H9 (cell line): Measurements from ENCODE around the gene RBMS3. TPM values are rescaled to one million over a fixed set of nuclear protein-coding genes. Genes with fewer than 3 reads are reported as not detected.

Experiments used
- DNase-seq: peaks from one replicate; pipeline ENCODE4 v3.0.0-alpha.2; 2017
- H2AFZ ChIP-seq: one replicate; pipeline ENCODE4 v1.6.1; 2013; ENCODE audit warnings: mild to moderate bottlenecking, low read length, control low read depth, moderate library complexity
- H2AK5ac ChIP-seq: 2 replicates; pipeline ENCODE4 v1.6.1; 2013; ENCODE audit warnings: low read length, control low read depth, mixed read lengths; ENCODE audit not compliant: insufficient read length
- H2BK120ac ChIP-seq: one replicate; pipeline ENCODE4 v1.6.1; 2013; ENCODE audit warnings: low read depth, mild to moderate bottlenecking, low read length, control low read depth, inconsistent platforms; ENCODE audit not compliant: poor library complexity, severe bottlenecking
- H2BK12ac ChIP-seq: 2 replicates; pipeline ENCODE4 v1.6.1; 2013; ENCODE audit warnings: low read length, control low read depth, mixed read lengths, low read depth; ENCODE audit not compliant: insufficient read length
- H2BK15ac ChIP-seq: 2 replicates; pipeline ENCODE4 v1.6.1; 2013; ENCODE audit warnings: low read depth, low read length, control low read depth
- H2BK20ac ChIP-seq: one replicate; pipeline ENCODE4 v1.6.1; 2013; ENCODE audit warnings: low read depth, mild to moderate bottlenecking, low read length, control low read depth, inconsistent platforms; ENCODE audit not compliant: poor library complexity, severe bottlenecking
- H2BK5ac ChIP-seq: 2 replicates; pipeline ENCODE4 v1.6.1; 2013; ENCODE audit warnings: low read length, control low read depth, mixed read lengths; ENCODE audit not compliant: insufficient read length
- H3K14ac ChIP-seq: 2 replicates; pipeline ENCODE4 v1.6.1; 2013; ENCODE audit warnings: low read length, control low read depth; ENCODE audit not compliant: insufficient read depth
- H3K18ac ChIP-seq: 2 replicates; pipeline ENCODE4 v1.6.1; 2013; ENCODE audit warnings: low read depth, mild to moderate bottlenecking, mixed read lengths, low read length, control low read depth; ENCODE audit not compliant: insufficient read length
- H3K23ac ChIP-seq: 2 replicates; pipeline ENCODE4 v1.6.1; 2013; ENCODE audit warnings: low read length, control low read depth, mixed read lengths, low read depth; ENCODE audit not compliant: insufficient read length
- H3K23me2 ChIP-seq: 2 replicates; pipeline ENCODE4 v1.6.1; 2013; ENCODE audit warnings: low read depth, mild to moderate bottlenecking, mixed read lengths, low read length, control low read depth; ENCODE audit not compliant: insufficient read length, poor library complexity, severe bottlenecking
- H3K27ac ChIP-seq: 2 replicates; pipeline ENCODE4 v1.5.1; 2013; ENCODE audit warnings: low read length, control low read depth, mixed read lengths, low read depth; ENCODE audit not compliant: insufficient read length
- H3K27me3 ChIP-seq: 2 replicates; pipeline ENCODE4 v1.6.1; 2013; ENCODE audit warnings: low read length, control low read depth, inconsistent platforms; ENCODE audit not compliant: insufficient read depth
- H3K4ac ChIP-seq: 2 replicates; pipeline ENCODE4 v1.6.1; 2013; ENCODE audit warnings: low read depth, mild to moderate bottlenecking, control low read depth, inconsistent platforms, low read length, moderate library complexity
- H3K4me1 ChIP-seq: 2 replicates; pipeline ENCODE4 v1.6.1; 2013; ENCODE audit warnings: low read length, control low read depth, inconsistent platforms; ENCODE audit not compliant: insufficient read depth
- H3K4me2 ChIP-seq: 2 replicates; pipeline ENCODE4 v1.6.1; 2013; ENCODE audit warnings: low read length, control low read depth, mixed read lengths; ENCODE audit not compliant: insufficient read length, insufficient read depth
- H3K56ac ChIP-seq: 2 replicates; pipeline ENCODE4 v1.6.1; 2013; ENCODE audit warnings: low read depth, mild to moderate bottlenecking, mixed read lengths, low read length, control low read depth; ENCODE audit not compliant: insufficient read length
- H3K79me1 ChIP-seq: 2 replicates; pipeline ENCODE4 v1.6.1; 2013; ENCODE audit warnings: low read depth, mild to moderate bottlenecking, moderate library complexity, low read length, control low read depth, inconsistent platforms; ENCODE audit not compliant: insufficient read depth, poor library complexity, severe bottlenecking
- H3K79me2 ChIP-seq: 2 replicates; pipeline ENCODE4 v1.6.1; 2013; ENCODE audit warnings: low read length, control low read depth, inconsistent platforms; ENCODE audit not compliant: insufficient read depth
- H3K9ac ChIP-seq: 2 replicates; pipeline ENCODE4 v1.6.1; 2013; ENCODE audit warnings: low read length, control low read depth, mixed read lengths; ENCODE audit not compliant: insufficient read length; ENCODE audit errors: extremely low read depth
- H3K9me3 ChIP-seq: one replicate; pipeline ENCODE4 v1.6.1; 2013; ENCODE audit warnings: low read depth, low read length, inconsistent platforms; ENCODE audit not compliant: control insufficient read depth
- H3T11ph ChIP-seq: one replicate; pipeline ENCODE4 v1.6.1; 2013; ENCODE audit warnings: mild to moderate bottlenecking, low read length, control low read depth, inconsistent platforms
- H4K20me1 ChIP-seq: one replicate; pipeline ENCODE4 v1.6.1; 2013; ENCODE audit not compliant: control insufficient read depth, insufficient read length, insufficient read depth
- H4K5ac ChIP-seq: 2 replicates; pipeline ENCODE4 v1.6.1; 2013; ENCODE audit warnings: low read depth, mild to moderate bottlenecking, mixed read lengths, low read length, control low read depth; ENCODE audit not compliant: insufficient read length
- H4K8ac ChIP-seq: replicated peaks from 2 replicates; pipeline ENCODE4 v1.6.1; 2013; ENCODE audit warnings: low read length, control low read depth, mixed read lengths, low read depth; ENCODE audit not compliant: insufficient read length
- H4K91ac ChIP-seq: 2 replicates; pipeline ENCODE4 v1.6.1; 2013; ENCODE audit warnings: low read depth, mild to moderate bottlenecking, moderate library complexity, mixed read lengths, low read length, control low read depth; ENCODE audit not compliant: insufficient read length
- H3K27ac Mint-ChIP-seq, 3 experiments: 2 replicates in 2 of 3; 3 replicates in 1 of 3; pipeline ENCODE4 v1.8.0; 2020 to 2021; ENCODE audit warnings: mixed read lengths in 3 of 3, mild to moderate bottlenecking in 1 of 3, moderate library complexity in 1 of 3
- H3K27me3 Mint-ChIP-seq: 2 replicates; pipeline ENCODE4 v1.8.0; 2021; ENCODE audit warnings: low read depth, mild to moderate bottlenecking, moderate library complexity, mixed read lengths
- H3K36me3 Mint-ChIP-seq, 3 experiments: 2 replicates in 2 of 3; 3 replicates in 1 of 3; pipeline ENCODE4 v1.8.0; 2020 to 2021; ENCODE audit warnings: low read depth in 3 of 3, mixed read lengths in 3 of 3; ENCODE audit not compliant: insufficient read depth in 1 of 3
- H3K4me1 Mint-ChIP-seq, 2 experiments: 2 replicates each; pipeline ENCODE4 v1.8.0; 2020; ENCODE audit warnings: mixed read lengths in 2 of 2
- H3K4me3 Mint-ChIP-seq, 2 experiments: 2 replicates in 1 of 2; 3 replicates in 1 of 2; pipeline ENCODE4 v1.8.0; 2020 to 2021; ENCODE audit warnings: mild to moderate bottlenecking in 2 of 2, mixed read lengths in 2 of 2, moderate library complexity in 1 of 2
- H3K9me3 Mint-ChIP-seq, 2 experiments: 2 replicates in 1 of 2; 3 replicates in 1 of 2; pipeline ENCODE4 v1.8.0; 2020; ENCODE audit warnings: mild to moderate bottlenecking in 2 of 2, mixed read lengths in 2 of 2, moderate library complexity in 1 of 2
- WGBS: extraction: QIAGEN DNeasy Blood & Tissue Kit; methylation state at CpG from one replicate; pipeline ENCODE4 v1.1.7; 2013; ENCODE audit warnings: missing lambda C conversion rate, low lambda C conversion rate, mixed read lengths; ENCODE audit not compliant: insufficient read length; ENCODE audit errors: extremely low coverage; 5-methylcytosine and 5-hydroxymethylcytosine counted together
- total RNA-seq: library from RNA; stranded (reverse); gene quantifications from 2 replicates; pipeline ENCODE4 v1.2.1, GENCODE V29; 2021
- TF ChIP-seq, protein P1 (sequence below): fragments of 200-600 bp; sonication (generic); conservative IDR thresholded peaks from 3 replicates; pipeline ENCODE4 v1.8.0; 2021; ENCODE audit warnings: antibody characterized with exemption, mild to moderate bottlenecking

Gene RBMS3
- total RNA-seq, 1 experiment from 2014 or later: 8.1 TPM

DNA sequence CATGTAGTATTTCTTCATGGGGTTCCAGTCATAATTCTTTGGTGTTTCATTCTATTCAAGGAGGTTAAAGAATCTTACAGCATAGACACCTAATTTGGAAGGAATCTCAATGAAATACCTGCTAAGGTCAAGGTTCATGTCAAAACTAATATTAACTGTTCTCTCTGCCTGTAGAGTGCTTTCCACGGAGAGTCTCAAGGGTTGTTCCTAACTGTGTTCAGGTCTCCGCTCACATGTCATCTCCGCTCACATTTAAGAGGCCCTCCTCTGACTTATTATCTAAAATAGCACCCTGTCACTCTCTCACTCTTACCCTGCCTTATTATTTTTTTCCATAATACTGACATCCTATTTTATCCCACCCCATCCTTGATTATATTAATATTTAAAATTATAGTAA is 239.9 kb downstream of the RBMS3 start:
- H3K4me2 ChIP-seq: no peak overlapping the region
- TF ChIP-seq, protein P1, sequence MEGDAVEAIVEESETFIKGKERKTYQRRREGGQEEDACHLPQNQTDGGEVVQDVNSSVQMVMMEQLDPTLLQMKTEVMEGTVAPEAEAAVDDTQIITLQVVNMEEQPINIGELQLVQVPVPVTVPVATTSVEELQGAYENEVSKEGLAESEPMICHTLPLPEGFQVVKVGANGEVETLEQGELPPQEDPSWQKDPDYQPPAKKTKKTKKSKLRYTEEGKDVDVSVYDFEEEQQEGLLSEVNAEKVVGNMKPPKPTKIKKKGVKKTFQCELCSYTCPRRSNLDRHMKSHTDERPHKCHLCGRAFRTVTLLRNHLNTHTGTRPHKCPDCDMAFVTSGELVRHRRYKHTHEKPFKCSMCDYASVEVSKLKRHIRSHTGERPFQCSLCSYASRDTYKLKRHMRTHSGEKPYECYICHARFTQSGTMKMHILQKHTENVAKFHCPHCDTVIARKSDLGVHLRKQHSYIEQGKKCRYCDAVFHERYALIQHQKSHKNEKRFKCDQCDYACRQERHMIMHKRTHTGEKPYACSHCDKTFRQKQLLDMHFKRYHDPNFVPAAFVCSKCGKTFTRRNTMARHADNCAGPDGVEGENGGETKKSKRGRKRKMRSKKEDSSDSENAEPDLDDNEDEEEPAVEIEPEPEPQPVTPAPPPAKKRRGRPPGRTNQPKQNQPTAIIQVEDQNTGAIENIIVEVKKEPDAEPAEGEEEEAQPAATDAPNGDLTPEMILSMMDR: no peak

More for the DNA sequence above, 239.9 kb downstream of the RBMS3 start:
- Mint-ChIP-seq H3K36me3 (no peaks in the 10 kb centered on the region), H3K27me3 (no peaks in the 10 kb centered on the region), H3K4me3 (no peak overlapping the region), H3K9me3 (no peaks in the 10 kb centered on the region), H3K27ac (no peak overlapping the region), H3K4me1 (peaks cover 5 to 7% of the 10 kb centered on the region in 2 experiments)
- Histone ChIP-seq H3K79me2 (no peaks in the 10 kb centered on the region), H2BK5ac (no peak overlapping the region), H3T11ph (no peak overlapping the region), H3K9me3 (no peaks in the 10 kb centered on the region), H3K27ac (no peak overlapping the region), H3K9ac (no peak overlapping the region), H3K4me1 (peaks cover 2% of the 10 kb centered on the region; the same call in 1 of the 2 replicates), H2BK15ac (no peak overlapping the region), H2BK12ac (no peak overlapping the region), H3K56ac (no peak overlapping the region), H2BK120ac (no peak overlapping the region), H2AK5ac (no peak overlapping the region), H3K18ac (no peak overlapping the region), H3K23me2 (no peaks in the 10 kb centered on the region), H4K5ac (no peak overlapping the region), H3K23ac (no peak overlapping the region), H4K8ac (no peak overlapping the region), H3K79me1 (no peaks in the 10 kb centered on the region), H3K4ac (no peak overlapping the region), H4K20me1 (no peaks in the 10 kb centered on the region), H3K14ac (no peak overlapping the region), H2BK20ac (no peak overlapping the region), H3K27me3 (no peaks in the 10 kb centered on the region), H2AFZ (no peak overlapping the region), H4K91ac (no peak overlapping the region)
- DNase-seq: no peak
- WGBS: no CpG with 5 or more reads among the region's 3 CpGs
